Activated T-helper 9 cell treated with anti-CD3 and anti-CD28 coated beads, Interleukin-2, amount 50 U/mL, for 16 hours (primary cell): ENCODE results near the gene FREM2.

Experiments used
- DNase-seq: peaks from one replicate; pipeline ENCODE4 v3.0.0-alpha.2; 2020; ENCODE audit warnings: low read depth

The FREM2 gene

DNA sequence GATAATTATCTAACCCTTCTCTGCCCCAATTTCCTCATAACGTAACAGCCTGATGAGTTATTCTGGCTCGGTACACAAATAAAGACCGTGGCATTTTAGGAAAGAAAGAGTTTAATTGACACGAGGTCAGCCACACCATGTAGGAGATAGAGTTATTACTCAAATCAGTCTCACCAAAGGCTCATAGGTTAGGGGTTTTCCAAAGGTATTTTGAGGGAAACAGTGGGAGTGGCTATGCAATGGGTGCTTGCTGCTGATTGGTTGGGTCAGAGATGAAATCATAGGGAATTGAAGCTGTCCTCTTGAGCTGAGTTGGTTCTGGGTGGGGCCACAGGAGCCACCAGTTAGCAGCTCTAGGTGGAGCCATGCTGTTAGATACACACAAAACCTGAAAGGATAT lies 137.5 kb downstream of the FREM2 start:
- no peak for DNase-seq

- DNase-seq, result no peak
Measured at GRCh38 chr13:38826182-38826813, 139.4 kb downstream of the FREM2 start.

DNA sequence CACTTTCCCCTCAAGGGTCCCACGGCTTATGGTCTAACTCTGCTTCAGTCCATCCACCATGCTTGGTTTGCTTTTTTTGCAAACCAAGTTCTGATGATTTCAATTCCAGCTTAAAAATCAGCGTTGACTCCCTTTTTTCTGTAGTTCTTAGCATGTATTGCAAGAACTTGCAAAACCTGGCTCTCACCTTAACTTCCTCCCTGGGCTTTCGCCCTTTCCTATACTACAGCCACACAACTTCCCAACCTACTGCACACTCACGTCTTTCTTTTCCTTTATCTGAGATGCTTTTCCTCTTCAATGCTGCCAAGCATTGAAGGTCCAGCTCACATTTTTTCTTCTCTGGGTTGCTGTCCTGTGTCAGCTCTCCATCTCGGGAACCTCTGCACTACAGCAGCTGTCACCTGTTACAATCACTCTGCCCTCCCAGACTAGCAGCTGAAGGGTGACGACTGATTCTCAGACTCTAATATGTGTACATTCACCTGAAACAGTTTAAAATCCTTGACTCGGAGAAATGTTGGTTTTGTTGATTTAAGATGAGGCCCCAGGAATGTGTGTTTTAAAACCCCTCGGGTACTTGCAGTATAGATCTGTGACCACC lies 143.7 kb downstream of the FREM2 start:
- no peak for DNase-seq

DNA sequence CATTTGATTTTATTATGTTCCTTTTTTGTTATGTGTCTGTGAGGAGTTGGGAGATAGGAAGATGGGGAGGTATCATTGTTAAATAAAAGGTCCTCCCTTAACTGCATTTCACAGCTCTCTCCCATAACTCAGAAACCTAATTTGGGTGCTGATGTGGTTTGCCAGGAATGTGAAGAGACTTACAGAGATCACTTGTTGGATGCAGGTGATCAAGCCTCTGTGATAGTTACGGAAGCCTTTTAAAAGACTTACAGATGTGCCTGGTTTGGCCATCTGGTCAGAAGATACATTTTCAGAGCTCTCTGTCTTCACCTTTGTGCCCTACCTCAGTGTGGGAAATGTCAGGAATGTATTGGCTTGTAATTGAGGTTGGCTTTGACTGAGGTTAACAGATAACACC lies 157.7 kb downstream of the FREM2 start:
- DNase-seq, result no peak

- no peak for DNase-seq
Measured at GRCh38 chr13:38848360-38848759, 161.5 kb downstream of the FREM2 start.

- no peak for DNase-seq
Measured at GRCh38 chr13:38849315-38849714, 162.4 kb downstream of the FREM2 start.

GRCh38 chr13:38850868-38851626 lies 164.2 kb downstream of the FREM2 start:
- no peak for DNase-seq

- DNase-seq, result no peak
Measured at GRCh38 chr13:38854226-38854625, 167.3 kb downstream of the FREM2 start.

GRCh38 chr13:38856065-38856464 lies 169.2 kb downstream of the FREM2 start:
- DNase-seq, result no peak

DNA sequence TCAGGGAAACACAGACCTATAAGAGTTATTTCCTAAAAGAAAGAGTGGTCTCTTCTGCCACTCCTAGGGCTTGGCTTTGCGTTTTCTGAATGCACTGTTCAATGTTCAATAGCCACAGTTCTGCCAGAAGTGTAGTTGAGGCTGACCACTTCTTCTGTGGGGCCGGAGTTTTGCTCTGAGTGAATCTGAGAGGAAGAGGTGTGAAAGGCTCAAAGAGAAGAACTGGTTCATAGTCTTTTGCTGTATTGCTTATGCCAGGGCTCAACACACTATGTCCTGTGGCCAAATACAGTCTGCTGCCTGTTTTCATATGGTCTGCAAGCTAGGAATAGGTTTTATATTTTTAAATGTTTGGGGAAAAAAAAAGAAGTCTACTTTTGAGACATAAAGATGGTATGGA lies 175.6 kb downstream of the FREM2 start:
- no peak for DNase-seq

GRCh38 chr13:38863536-38863935 lies 176.7 kb downstream of the FREM2 start:
- DNase-seq, result no peak

GRCh38 chr13:38866649-38867048 lies 179.8 kb downstream of the FREM2 start:
- no peak for DNase-seq

GRCh38 chr13:38868399-38868798 lies 181.5 kb downstream of the FREM2 start:
- no peak for DNase-seq

DNA sequence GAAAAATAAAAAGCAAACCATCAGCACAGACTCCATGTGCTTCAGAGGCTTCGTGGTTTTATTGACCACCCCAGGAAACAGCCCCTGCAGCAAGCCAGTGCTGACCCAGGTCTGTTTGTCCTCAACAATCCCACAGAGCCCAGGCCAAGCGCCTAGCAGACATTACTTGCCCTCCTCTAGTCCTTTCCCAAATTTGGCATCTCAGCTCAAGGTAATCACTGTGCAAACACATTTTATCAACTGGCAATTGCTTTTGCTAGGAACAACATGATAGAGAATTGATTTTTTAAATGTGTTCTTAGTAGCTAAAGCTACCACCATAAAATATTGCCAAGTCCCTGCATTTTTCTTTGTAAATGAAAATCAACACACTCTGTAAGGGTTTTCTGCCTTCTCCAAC lies 182.0 kb downstream of the FREM2 start:
- DNase-seq, result no peak

GRCh38 chr13:38871275-38871674 lies 184.4 kb downstream of the FREM2 start:
- DNase-seq, result no peak

GRCh38 chr13:38872693-38873092 lies 185.8 kb downstream of the FREM2 start:
- no peak for DNase-seq

GRCh38 chr13:38875186-38875875 lies 188.5 kb downstream of the FREM2 start:
- no peak for DNase-seq

DNA sequence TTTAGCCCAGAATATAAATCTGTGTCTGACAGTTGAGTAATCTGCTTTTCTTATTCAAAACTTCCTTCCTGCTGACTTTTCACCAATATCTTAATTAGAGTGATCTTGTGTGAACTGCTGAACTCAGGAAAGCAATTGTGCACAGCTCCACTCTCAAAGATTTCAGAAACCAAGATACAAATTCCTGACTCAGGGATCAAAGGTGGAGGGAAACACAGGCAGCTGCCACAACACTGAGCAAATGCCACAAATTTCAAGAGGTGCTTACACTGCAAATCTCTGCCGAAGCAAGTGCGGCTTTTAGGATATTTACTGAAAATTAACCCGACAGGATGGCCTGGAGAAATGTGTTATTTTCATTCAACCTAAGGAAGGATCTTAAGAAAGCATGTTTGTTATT lies 192.4 kb downstream of the FREM2 start:
- no peak for DNase-seq

DNA sequence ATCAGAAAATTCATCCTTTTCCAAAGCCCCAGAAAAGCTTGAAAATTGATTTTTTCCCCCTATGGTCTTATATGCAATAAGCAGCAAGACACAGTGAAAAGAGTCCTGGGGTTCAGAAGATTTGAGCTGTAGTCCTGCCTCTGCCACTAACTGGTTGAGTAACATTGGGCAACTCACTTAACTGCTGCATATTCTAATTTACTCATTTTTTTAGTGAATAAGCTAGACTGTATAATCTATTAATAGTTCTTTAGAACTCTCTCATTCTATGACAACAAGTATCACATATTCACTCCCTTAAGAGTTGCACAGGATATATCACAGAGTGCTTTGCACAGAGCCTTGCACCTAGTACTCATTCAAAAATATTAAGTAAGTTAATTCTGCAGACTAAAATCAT lies 192.9 kb downstream of the FREM2 start:
- DNase-seq, result no peak

- DNase-seq, result no peak
Measured at GRCh38 chr13:38880397-38880796, 193.5 kb downstream of the FREM2 start.

DNA sequence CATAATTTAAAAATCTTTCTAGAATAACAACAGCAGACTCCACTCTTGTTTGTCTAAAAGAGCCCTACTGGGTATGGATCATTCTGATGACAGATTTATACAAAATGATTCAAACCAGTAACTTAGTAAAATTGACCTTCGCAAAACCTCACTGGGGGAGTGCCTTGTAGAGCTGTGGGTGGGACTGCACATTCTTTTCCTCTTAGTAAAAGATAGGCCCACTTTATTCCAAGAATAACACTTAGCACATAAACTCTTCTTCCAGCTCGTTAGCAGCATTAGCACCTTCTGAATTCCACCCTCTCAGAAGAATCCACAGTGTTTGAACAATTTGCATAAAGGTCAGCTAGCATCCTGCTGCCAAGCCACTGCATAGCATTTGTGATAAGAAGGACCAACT lies 196.9 kb downstream of the FREM2 start:
- DNase-seq, result no peak

DNA sequence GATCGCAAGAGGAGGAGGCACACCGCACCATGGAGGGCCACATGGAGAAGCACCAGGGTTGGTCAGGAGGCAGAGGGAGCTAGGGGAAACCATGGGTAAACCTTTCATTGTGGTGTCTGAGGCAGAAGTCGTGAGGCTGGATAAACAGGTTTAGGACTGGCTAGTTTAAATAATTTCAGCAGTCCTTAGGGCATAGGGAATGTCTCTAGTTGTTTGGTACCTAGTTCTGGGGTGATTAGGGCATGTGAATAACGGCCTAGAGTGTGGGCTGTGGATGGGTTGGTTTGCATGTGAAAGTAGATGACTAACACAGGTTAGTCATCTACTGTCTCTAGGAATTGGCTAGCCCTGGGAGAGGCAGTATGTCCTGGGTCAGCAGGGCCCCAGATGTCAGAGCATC lies 201.4 kb downstream of the FREM2 start:
- no peak for DNase-seq

- DNase-seq, result no peak
Measured at GRCh38 chr13:38895075-38895474, 208.2 kb downstream of the FREM2 start.
